GM12878 (cell line): ENCODE measurements around the gene NUTM2E. TPM values are rescaled to one million over a fixed set of nuclear protein-coding genes. Genes with fewer than 3 reads are reported as not detected.
"Not testable (repeated sequence)": the region's sequence is repeated elsewhere in the genome, so short reads cannot be mapped to it uniquely, and the experiment has no call there.

ENCODE experiments used
- ATAC-seq: fragments of 200-7000 bp; cut with Tn5 transposase; 3 replicates; pipeline ENCODE4 v1.9.1; 2020; ENCODE audit warnings: mild to moderate bottlenecking, moderate library complexity
- BruUV-seq: library from RNA; stranded (reverse); fragments of 400-500 nt; replicated peaks from 2 replicates; lab custom pipeline; 2021; lab: Mats Ljungman, UMichigan
- CTCF ChIA-PET: fragments of 300-600 bp; sonication (Branson Sonifier 250); formaldehyde crosslinking; extraction: SDS; loops from one replicate; lab custom pipeline; 2021; ENCODE audit warnings: inconsistent platforms; lab: Yijun Ruan, JAX
- POLR2A ChIA-PET: fragments of 350-600 bp; formaldehyde crosslinking; extraction: SDS; loops from one replicate; lab custom pipeline; 2021; ENCODE audit warnings: inconsistent platforms; lab: Charles Lee
- RAD21 ChIA-PET: fragments of 300-600 bp; sonication (Branson Sonifier 250); formaldehyde crosslinking; loops from one replicate; lab custom pipeline; 2023; ENCODE audit warnings: antibody characterized with exemption; ENCODE audit not compliant: unreplicated experiment; lab: Charles Lee
- SMC1A ChIA-PET: fragments of 300-600 bp; sonication (Branson Sonifier 250); formaldehyde crosslinking; loops from one replicate; lab custom pipeline; 2023; ENCODE audit not compliant: unreplicated experiment, uncharacterized antibody; lab: Charles Lee
- DNase-seq: peaks from one replicate; pipeline ENCODE4 v3.0.0-alpha.2; 2011; ENCODE audit warnings: low read depth, low spot score
- FAIRE-seq: peaks from 3 replicates; lab custom pipeline; 2011; peaks lifted over from hg19 to GRCh38; lab: Jason Lieb, UNC
- H2AFZ ChIP-seq: 2 replicates; pipeline ENCODE4 v1.6.0; 2011; ENCODE audit warnings: low read depth, low read length, control low read depth; ENCODE audit not compliant: control insufficient read depth
- H3K27ac ChIP-seq: 2 replicates; pipeline ENCODE4 v1.5.1; 2011; ENCODE audit warnings: control low read depth; ENCODE audit not compliant: control insufficient read depth, insufficient read depth
- H3K27me3 ChIP-seq, 2 experiments: replicated peaks in 1 of 2; 2 replicates each; pipeline versions ENCODE4 v1.6.0 to v1.6.1; 2011; ENCODE audit warnings: low read length in 1 of 2; ENCODE audit not compliant: control insufficient read depth in 2 of 2, insufficient read depth in 2 of 2
- H3K36me3 ChIP-seq, 2 experiments: 2 replicates each; pipeline ENCODE4 v1.5.1; 2011; ENCODE audit warnings: low read length in 1 of 2; ENCODE audit not compliant: control insufficient read depth in 2 of 2, insufficient read depth in 2 of 2
- H3K4me1 ChIP-seq: 2 replicates; pipeline ENCODE4 v1.6.1; 2011; ENCODE audit warnings: mild to moderate bottlenecking, low read length, moderate library complexity, mixed read lengths; ENCODE audit not compliant: control insufficient read depth, insufficient read depth
- H3K4me2 ChIP-seq: 2 replicates; pipeline ENCODE4 v1.6.0; 2011; ENCODE audit warnings: control low read depth; ENCODE audit not compliant: control insufficient read depth, insufficient read depth
- H3K4me3 ChIP-seq: fragments of 200-600 bp; sonication (generic); 2 replicates; pipeline ENCODE4 v1.5.1; 2016
- H3K79me2 ChIP-seq: 2 replicates; pipeline ENCODE4 v1.6.0; 2011; ENCODE audit warnings: low read length; ENCODE audit not compliant: control insufficient read depth, insufficient read depth
- H3K9ac ChIP-seq: 2 replicates; pipeline ENCODE4 v1.8.0; 2011; ENCODE audit warnings: low read length, control low read depth, mixed read lengths; ENCODE audit not compliant: control insufficient read depth, insufficient read depth
- H3K9me3 ChIP-seq: replicated peaks from 3 replicates; pipeline ENCODE4 v1.5.1; 2011; ENCODE audit warnings: mild to moderate bottlenecking, low read length; ENCODE audit not compliant: control insufficient read depth, insufficient read depth
- H4K20me1 ChIP-seq: 2 replicates; pipeline ENCODE4 v1.6.0; 2011; ENCODE audit not compliant: control insufficient read depth, insufficient read depth
- WGBS: methylation state at CpG from one replicate; pipeline ENCODE4 v1.1.6; 2016; ENCODE audit warnings: low lambda C conversion rate; ENCODE audit not compliant: insufficient replicate concordance, insufficient coverage; ENCODE audit errors: missing lambda C conversion rate; 5-methylcytosine and 5-hydroxymethylcytosine counted together
- in situ Hi-C: fragments of 300-500 bp; cut with MboI; formaldehyde crosslinking; loops from 9 replicates; pipeline ENCODE4 v1.14.3; 2018; ENCODE audit warnings: mixed read lengths
- intact Hi-C: fragments of 100-400 bp; cut with micrococcal nuclease; formaldehyde crosslinking; loops from one replicate; pipeline ENCODE4 v1.14.2; 2022; ENCODE audit not compliant: unreplicated experiment
- polyA plus RNA-seq, 11 experiments: library from polyadenylated mRNA; depleted of rRNA in 4 of 11; unstranded in 6 of 11; stranded (reverse) in 5 of 11; fragments of >200 nt; fragmentation: Nextera tagmentation in 4 of 11; fragmentation: Illumina TruSeq in 1 of 11; extraction: Ambion mirVana in 4 of 11; extraction: Trizol in 1 of 11; gene quantifications; 1 replicate in 1 of 11; 2 replicates in 10 of 11; pipeline versions ENCODE4 v1.2.1 to v1.2.3, GENCODE V29; 2011 to 2016; ENCODE audit warnings: inconsistent platforms in 2 of 11, missing spikeins in 2 of 11, low read depth in 1 of 11
- total RNA-seq, 4 experiments: library from RNA; depleted of rRNA in 3 of 4; stranded (reverse); fragments of >200 nt in 3 of 4; fragmentation: Illumina TruSeq in 1 of 4; extraction: Trizol in 1 of 4; gene quantifications; 2 replicates each; pipeline versions ENCODE4 v1.2.1 to v1.2.3, GENCODE V29; 2013 to 2021

Gene NUTM2E
- total and polyA plus RNA-seq, 10 of the 15 experiments (the other 5 are each of a cell fraction or from before 2014, with no cell fraction given) = 0.07 to 0.90 (median 0.27) TPM; not detected in 3

DNA sequence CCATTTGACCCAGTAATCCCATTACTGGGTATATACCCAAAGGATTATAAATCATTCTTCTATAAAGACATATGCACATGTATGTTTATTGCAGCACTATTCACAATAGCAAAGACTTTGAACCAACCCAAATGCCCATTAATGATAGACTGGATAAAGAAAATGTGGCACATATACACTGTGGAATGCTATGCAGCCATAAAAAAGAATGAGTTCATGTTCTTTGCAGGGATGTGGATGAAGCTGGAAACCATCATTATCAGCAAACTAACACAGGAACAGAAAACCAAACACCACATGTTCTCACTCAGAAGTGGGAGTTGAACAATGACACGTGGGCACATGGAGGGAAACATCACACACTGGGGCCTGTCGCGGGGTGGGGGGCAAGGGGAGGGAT, 7.3 kb downstream of the NUTM2E start:
- in situ Hi-C loops, SMC1A ChIA-PET, H3K4me3 ChIP-seq, H3K9me3 ChIP-seq, H3K27ac ChIP-seq, H3K36me3 ChIP-seq, H3K27me3 ChIP-seq, RAD21 ChIA-PET, H3K79me2 ChIP-seq, H2AFZ ChIP-seq, POLR2A ChIA-PET, BruUV-seq, ATAC-seq, H4K20me1 ChIP-seq, H3K4me2 ChIP-seq, FAIRE-seq, CTCF ChIA-PET, DNase-seq, H3K9ac ChIP-seq, intact Hi-C loops, H3K4me1 ChIP-seq: not testable (repeated sequence)
- WGBS = 76% methylated on average over 3 of the region's 3 CpGs

DNA sequence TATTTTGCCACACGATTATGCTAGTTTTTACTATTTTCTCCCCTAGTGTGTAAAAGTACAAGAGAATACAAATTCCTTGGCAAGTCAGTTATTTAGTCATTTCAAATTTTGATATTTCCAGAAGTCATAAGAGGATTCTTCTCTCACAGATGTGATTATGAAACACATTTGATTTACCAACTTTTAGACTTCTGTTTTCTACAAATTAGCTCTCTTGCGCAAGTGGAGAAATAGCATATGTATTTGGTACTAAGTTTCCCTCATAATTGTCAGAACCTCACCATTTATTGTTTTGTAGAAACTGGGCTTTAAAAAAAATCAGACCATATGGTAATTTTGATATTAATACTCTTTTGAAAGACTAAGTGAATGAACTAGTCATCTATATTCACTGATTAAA, 9.4 kb downstream of the NUTM2E start:
- SMC1A ChIA-PET, FAIRE-seq, intact Hi-C loops, H3K4me2 ChIP-seq, BruUV-seq, RAD21 ChIA-PET, H3K79me2 ChIP-seq, H3K27ac ChIP-seq, in situ Hi-C loops, H3K27me3 ChIP-seq, DNase-seq, H4K20me1 ChIP-seq, POLR2A ChIA-PET, H3K9me3 ChIP-seq, H3K9ac ChIP-seq, H3K36me3 ChIP-seq, H3K4me1 ChIP-seq, H2AFZ ChIP-seq, ATAC-seq, H3K4me3 ChIP-seq: not testable (repeated sequence)
- 100% methylated on average over 1 of the region's 2 CpGs for WGBS
- CTCF ChIA-PET = interaction anchor here (0.7 kb wide), 1 partner anchor 211 kb away, joined by 3 read pairs; no protein-coding TSS in a partner anchor

DNA sequence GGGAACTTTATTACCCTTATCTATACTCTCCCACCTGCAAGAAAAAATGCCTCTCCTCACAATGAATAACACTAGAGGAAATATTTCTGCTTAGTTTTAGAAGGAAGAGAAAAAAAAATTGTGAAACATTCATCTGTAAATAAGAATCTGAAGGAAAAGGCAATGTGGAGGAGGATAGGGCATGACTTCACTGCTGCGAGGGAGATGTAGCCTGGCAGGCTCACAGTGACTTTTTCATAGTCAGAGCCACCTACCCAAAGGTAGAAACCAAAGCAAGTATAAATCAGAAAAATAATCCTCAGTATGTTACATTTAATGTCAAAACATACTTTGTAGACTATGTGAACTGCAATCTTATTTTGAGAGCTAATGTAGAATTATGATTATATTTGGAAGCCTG, 10.4 kb downstream of the NUTM2E start:
- RAD21 ChIA-PET, in situ Hi-C loops, H3K4me3 ChIP-seq, H3K4me1 ChIP-seq, SMC1A ChIA-PET, BruUV-seq, FAIRE-seq, H3K4me2 ChIP-seq, H3K27ac ChIP-seq, H3K36me3 ChIP-seq, H4K20me1 ChIP-seq, POLR2A ChIA-PET, H3K79me2 ChIP-seq, H3K9me3 ChIP-seq, DNase-seq, H3K9ac ChIP-seq, H2AFZ ChIP-seq, ATAC-seq, H3K27me3 ChIP-seq, intact Hi-C loops: not testable (repeated sequence)
- CTCF ChIA-PET = interaction anchor here (0.7 kb wide), 1 partner anchor 210 kb away, joined by 3 read pairs; no protein-coding TSS in a partner anchor
- WGBS = 87% methylated on average over 1 of the region's 1 CpG

DNA sequence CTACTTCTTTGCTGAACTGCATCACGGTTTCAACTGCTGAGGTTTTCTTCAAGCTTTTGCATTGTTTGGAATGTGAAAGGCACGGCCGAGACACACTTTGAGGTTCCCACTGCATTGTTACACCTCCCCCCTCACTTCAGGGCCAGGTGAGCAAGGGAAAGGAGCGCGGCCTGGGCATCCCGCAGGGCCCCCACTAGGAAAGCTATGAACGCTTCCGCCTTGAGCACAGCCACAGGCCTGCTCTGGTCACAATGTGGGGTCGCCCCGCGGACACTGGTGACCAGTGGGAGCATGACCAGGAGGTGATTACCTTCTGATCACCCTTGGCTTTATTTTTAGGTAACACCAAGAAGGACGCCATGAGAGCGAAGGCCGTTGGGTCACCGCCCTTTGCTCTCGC, 11.9 kb downstream of the NUTM2E start:
- H4K20me1 ChIP-seq, H3K79me2 ChIP-seq, H3K36me3 ChIP-seq, H3K4me3 ChIP-seq, POLR2A ChIA-PET, H3K27me3 ChIP-seq, H3K4me1 ChIP-seq, BruUV-seq, DNase-seq, intact Hi-C loops, H3K27ac ChIP-seq, ATAC-seq, RAD21 ChIA-PET, H3K4me2 ChIP-seq, CTCF ChIA-PET, H2AFZ ChIP-seq, H3K9ac ChIP-seq, FAIRE-seq, in situ Hi-C loops, H3K9me3 ChIP-seq, SMC1A ChIA-PET: not testable (repeated sequence)
- 91% methylated on average over 8 of the region's 16 CpGs for WGBS
